IPS-NIHi7 (cell line): Measurements from ENCODE around the gene TMEM132E.

Experiments
- DNase-seq: peaks from one replicate; pipeline ENCODE4 v3.0.0; 2012; ENCODE audit warnings: mixed read lengths; ENCODE audit errors: extremely low spot score

The TMEM132E gene

DNA sequence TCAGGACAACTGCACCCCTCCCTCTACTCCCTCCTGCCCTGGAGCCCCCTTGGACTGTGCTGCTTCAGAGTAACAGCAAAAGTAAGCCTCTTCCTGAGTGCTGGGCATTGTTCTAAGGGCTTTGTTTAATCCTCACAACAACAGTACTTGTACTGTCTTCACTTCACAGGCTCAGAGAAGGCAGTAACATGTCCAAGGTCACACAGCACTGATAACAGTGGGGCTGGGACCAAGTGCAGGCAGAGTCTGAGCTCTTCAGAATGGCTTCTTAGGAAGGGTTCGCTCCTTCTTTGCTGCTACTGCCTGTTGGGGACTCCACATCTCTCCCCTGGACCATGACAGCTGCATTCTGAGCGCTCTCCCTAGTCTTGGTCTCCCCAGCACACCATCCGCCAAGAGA is 24.6 kb downstream of the TMEM132E start:
- DNase-seq = no peak

DNA sequence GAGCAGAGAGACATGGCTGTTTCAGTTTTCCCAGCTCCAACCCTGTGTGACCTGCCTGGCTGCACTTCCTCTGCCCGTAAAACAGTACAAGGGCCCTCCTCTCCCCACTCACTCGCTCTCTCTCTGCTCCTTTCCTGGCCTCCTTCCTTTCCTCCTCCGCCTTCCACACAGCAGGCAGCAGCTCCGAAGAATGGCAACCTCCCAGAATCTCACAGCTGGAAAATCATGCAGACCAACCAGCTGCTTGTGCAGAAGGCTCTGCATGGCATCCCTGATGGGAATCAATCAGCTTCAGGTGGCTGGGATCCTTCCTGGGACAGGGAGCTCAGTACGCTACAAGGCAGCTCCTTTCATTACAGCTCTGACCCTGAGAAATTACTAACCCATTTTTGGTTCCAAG is 27.4 kb downstream of the TMEM132E start:
- DNase-seq = no peak

GRCh38 chr17:34607917-34608316 is 28.5 kb downstream of the TMEM132E start:
- peak; percentile 69 for DNase-seq

DNA sequence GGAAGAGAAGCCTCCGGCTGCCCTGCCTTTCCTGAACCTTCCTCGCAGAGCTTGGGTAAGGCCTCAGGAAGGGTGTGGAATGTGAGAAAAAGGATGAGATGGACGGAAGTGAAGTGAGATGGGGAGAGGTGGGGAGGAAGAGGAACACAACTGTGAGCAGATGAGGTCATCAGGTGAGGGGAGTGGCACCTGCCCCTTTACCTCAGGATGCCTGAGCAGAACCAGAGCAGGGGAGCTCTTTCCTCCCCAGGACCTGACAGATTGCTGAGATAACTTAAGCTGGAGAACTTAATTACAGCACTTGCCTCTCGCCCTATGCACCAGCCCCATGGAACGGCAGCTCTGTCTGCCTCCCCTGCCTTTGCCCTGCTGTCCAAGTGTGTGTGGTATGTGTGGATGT is 29.8 kb downstream of the TMEM132E start:
- peak; percentile 41 for DNase-seq

- DNase-seq = no peak
These were observed 30.7 kb downstream of the TMEM132E start for GRCh38 chr17:34610039-34610438.

DNA sequence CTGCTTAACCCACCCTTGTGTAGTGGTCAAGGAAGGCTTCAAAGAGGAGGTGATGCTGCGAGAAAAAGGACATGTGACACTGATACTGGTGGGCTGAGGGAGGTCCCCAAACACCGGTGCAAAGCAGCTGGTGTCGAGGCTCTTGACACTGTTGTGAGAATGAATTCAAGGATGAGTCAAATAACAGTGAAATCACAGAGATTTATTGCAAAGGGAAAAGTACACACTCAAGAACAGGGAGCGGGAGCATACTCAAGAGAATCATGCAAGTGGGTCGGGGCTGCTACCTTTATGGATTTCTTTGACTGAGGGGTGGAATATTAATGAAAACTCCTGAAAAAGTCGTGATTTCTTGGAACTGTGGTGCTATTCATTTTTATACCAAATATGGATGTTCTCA is 31.1 kb downstream of the TMEM132E start:
- no peak for DNase-seq

DNA sequence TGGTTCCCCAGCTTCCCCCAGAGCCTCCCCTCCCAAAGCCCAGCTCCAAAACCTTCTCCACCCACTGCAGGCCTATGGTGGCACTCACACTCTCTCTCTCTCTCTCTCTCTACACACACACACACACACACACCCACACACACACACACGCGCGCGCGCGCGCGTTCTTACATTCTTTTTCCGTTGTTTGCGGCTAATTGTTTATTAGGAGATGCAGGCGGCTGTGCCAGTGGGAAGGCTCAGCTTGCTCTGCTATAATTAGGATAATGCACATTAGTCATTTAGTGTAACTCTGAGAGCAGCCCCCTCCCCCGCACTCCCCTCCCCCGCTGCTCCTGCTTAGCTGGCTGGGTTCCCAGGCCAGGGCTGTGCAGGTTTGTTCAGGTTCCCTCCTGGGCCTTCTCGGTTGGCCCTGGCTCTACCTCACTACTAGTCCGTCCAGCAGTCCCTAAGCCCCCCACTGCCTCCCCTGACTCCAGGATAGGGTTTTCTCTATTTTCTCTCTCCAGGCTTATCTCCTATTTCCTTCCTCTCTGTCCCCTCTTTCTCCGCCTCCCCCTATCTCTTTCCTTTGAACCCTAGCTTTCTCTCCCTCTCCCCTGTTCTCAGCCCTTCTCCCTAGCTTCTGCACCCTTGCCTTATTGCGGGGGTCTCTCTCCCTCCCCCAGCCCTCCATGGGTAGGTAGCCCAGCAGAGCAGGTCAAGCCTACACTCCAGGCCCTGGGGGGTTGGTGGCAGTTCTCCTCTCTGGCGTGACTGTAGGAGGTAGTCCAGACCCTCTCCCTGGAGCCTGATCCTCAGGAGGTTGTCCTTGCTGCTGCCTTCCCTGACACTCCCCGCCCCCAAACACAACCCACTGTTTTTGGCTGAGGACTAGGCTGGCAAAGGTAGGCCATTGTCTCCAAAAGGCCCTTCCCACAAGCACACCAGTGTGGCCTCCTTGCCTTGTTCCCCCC is 34.0 kb downstream of the TMEM132E start:
- peak; percentile 49 for DNase-seq

DNA sequence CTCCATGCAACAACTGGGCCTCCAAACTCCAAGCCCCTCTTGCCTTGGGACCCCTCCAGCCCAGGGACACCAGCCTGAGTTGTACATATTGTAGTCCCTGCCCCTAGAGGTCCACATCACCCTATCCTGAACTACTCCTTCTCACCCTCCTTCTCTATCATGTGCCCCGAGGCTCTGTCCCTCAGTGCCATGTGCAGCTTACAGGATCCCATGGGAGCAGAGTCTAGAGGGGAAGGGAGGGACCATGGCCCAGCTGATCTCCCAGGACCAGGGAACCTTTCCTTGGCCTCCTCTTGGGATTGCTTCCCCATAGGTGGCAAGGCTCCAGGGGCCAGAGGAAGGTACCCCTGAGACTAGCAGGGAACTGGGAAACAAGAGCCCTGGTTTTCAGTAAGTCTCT is 35.3 kb downstream of the TMEM132E start:
- DNase-seq = no peak

- no peak for DNase-seq
These were observed 35.9 kb downstream of the TMEM132E start for GRCh38 chr17:34615326-34615725.

DNA sequence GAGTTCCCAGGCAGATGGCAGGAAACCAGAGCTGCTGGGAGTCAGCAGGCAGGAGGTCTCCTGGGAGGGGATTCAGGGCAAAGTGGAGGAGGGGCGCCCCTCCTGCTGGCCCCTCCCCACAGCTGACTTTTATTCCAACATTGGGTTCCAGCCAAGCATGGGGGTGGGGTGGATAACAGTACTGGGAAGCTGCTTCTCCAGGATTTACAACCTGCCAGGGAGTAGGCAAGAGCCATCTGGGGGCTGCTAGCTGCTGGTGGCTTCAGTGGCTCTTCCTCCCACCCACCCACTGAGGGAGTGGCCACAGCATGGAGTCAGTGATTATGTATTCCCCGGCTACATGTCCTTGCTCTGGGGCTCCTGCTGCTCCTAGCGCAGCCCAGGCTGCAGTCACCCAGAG is 36.8 kb downstream of the TMEM132E start:
- DNase-seq = peak; percentile 43

DNA sequence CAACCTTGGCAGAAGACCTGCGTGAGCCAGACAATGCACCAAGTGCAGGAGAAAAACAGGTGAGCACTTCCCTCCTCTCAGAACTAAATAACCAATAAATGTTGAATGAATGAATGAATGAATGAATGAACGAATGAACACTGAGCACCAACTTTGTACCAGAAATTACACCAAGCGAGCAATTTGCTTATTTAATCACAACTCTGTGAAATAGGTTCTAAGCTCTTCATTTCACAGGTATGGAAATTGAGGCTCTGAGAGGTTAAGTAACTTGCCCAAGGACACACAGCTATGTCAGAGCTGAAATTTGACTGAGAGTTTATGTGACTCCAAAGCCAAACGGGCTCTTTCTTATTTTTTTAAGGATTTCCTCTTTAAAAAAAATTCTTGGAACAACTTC is 38.0 kb downstream of the TMEM132E start:
- no peak for DNase-seq

DNA sequence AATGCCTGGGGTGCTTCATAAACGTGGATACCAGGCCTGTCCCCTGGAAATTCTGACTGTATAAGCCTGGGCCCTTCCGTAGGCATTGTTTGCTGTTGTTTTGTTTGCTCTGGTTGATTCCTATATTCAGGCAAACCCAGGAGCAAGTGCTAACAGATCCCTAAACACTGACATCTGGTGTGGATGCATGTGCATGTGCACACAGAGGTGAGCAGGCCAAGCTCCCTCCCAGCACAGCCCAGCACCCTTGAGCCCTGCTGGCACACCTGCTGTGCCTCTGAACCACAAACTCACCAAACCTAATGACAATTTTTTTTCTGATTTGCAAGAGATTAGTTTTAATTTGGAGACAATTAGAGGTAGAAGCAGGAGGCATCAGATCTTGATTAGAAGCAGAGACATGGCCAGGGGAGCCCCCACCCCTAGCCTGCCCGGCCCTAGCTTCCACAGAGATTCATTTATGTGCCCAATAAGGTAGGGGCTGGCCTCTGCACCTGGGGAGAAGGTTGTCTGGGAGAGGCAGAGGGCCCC is 40.4 kb downstream of the TMEM132E start:
- DNase-seq = no peak

DNA sequence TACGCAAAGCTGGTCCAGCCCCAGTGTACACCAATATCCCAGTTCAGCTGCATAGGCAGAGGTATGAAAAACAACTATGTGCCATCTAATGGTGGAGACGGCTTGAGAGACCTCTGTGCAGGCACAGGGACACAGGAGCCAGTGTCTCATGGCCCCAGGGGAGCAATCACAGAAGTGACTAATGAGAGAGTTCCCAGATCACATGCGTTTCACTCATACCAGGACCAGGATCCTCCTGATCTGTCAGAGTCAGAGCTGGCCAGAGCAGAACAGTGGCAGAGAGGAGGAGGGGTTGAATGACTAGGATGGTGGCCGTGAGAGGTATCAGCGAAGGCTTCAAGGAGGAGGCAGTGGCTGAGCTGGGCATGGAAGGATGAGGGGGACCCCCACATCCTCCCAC is 41.1 kb downstream of the TMEM132E start:
- no peak for DNase-seq

- no peak for DNase-seq
These were observed 43.7 kb downstream of the TMEM132E start for GRCh38 chr17:34622862-34623623.

DNA sequence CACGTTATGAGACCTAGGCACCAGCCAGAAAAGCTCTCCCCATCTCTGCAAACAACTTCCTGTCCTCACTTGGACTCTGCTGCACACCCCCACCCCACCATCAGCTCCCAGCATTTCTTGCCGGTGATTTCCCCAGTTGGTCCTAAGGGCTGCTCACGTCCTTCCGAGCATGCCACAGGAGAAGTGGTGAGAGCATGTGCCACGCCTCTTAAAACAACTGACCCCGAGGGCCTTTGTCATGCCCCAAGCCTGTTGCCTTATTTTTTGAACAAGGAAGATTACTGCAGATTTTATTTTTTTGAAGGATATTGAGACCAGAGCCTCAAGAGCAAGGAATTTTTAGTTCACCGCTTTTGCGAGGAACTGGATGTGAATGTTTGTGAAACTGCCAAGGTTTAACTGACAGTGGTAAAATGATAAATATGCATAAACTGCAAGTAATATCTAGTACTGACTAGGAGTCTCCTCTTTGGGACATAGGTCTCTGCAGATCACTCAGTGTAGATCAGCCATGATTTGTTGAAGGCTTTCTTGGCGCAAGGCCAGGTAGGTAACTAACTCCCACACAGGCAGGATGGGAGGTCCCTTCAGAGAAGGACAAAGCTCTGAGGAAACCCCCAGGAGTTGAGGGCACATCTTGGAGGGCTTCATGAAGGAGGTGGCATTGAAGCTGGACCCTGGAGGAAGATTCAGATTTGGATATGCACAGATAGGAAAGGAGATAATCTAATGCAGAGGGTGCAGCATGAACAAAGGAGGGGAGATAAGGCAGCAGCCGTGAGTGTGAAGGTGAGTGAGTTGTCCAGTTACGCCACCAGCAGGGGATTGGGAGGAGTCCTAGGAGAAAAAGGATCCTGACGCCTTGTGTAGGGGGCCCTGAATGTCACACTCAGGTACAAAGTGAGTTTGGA is 44.7 kb downstream of the TMEM132E start:
- no peak for DNase-seq

- no peak for DNase-seq
These were observed 45.5 kb downstream of the TMEM132E start for GRCh38 chr17:34624767-34625383.

DNA sequence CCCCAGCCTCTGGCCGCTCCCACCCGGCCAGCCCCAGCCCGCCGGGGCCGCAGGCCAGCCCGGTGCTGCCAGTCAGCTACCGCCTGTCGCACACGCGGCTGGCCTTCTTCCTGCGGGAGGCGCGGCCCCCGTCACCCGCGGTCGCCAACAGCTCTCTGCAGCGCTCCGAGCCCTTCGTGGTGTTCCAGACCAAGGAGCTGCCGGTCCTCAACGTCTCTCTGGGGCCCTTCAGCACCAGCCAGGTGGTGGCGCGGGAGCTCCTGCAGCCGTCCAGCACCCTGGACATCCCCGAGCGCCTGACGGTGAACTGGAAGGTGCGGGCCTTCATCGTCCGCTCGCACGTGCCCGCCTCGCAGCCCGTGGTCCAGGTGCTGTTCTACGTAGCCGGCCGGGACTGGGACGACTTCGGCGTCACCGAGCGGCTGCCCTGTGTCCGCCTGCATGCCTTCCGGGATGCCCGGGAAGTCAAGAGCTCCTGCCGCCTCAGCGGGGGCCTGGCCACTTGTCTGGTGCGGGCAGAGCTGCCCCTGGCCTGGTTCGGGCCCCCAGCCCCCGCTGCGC is 46.8 kb downstream of the TMEM132E start:
- DNase-seq = peak; percentile 55

GRCh38 chr17:34628879-34629278 is 49.5 kb downstream of the TMEM132E start:
- no peak for DNase-seq

DNA sequence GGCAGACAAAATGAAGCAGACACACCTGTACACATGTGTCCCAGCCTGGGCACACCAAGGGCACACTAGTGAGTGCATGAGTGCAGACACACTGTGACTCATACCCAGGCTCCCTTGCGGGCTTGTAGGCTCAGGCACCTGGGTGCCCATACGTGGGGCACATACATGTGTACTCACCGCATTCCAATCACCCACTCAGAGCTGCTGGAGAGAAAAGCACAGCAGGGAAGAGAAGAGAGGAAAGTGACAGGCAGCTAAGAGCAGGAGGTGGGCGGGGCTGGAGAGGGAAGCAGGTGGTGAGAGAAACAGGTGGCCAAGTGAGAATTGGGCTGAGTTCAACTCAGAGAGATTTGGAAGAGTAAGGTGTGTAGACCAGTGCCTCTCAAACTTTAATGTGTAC is 54.0 kb downstream of the TMEM132E start:
- peak; percentile 50 for DNase-seq

DNA sequence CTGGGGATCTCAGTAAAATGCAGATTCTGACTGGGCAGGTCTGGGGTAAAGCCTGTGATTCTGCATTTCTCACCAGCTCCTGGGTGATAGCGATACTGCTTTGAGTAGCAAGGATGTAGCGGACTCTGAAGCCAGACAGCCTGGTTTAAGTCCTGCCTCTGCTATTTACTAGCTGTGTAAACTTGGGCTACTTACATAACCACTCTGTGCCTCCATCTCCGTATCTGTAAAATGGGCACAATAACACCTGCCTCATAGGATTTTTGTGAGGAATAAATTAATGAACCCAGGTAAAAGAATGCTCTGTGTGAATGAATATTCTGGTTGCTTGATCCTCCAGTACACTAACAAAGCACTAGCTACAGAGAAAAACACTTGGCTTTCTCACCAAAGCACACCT is 54.4 kb downstream of the TMEM132E start:
- no peak for DNase-seq
